LNCAP (cell line): ENCODE data around the gene CTSE.

Source experiments
- CTCF ChIP-seq: fragments of 450-650 bp; IDR thresholded peaks from 2 replicates; pipeline ENCODE4 v1.5.1; 2017; ENCODE audit warnings: mild to moderate bottlenecking

CTSE gene

GRCh38 chr1:205961991-205962820 lies 61.5 kb downstream of the CTSE start:
- no peak for TF ChIP-seq CTCF

- no peak for TF ChIP-seq CTCF
These were observed 62.3 kb downstream of the CTSE start for GRCh38 chr1:205961405-205961804.

- TF ChIP-seq CTCF, result no peak
These were observed 63.9 kb downstream of the CTSE start for GRCh38 chr1:205959789-205960188.
